Measurements from ENCODE around the gene PTH1R. TPM values are rescaled to one million over a fixed set of nuclear protein-coding genes. Genes with fewer than 3 reads are reported as not detected.
"Not testable (repeated sequence)": the region's sequence is repeated elsewhere in the genome, so short reads cannot be mapped to it uniquely, and the experiment has no call there.

Gene PTH1R
- total RNA-seq, 1 donor from 2014 or later: 11.8 TPM

DNA sequence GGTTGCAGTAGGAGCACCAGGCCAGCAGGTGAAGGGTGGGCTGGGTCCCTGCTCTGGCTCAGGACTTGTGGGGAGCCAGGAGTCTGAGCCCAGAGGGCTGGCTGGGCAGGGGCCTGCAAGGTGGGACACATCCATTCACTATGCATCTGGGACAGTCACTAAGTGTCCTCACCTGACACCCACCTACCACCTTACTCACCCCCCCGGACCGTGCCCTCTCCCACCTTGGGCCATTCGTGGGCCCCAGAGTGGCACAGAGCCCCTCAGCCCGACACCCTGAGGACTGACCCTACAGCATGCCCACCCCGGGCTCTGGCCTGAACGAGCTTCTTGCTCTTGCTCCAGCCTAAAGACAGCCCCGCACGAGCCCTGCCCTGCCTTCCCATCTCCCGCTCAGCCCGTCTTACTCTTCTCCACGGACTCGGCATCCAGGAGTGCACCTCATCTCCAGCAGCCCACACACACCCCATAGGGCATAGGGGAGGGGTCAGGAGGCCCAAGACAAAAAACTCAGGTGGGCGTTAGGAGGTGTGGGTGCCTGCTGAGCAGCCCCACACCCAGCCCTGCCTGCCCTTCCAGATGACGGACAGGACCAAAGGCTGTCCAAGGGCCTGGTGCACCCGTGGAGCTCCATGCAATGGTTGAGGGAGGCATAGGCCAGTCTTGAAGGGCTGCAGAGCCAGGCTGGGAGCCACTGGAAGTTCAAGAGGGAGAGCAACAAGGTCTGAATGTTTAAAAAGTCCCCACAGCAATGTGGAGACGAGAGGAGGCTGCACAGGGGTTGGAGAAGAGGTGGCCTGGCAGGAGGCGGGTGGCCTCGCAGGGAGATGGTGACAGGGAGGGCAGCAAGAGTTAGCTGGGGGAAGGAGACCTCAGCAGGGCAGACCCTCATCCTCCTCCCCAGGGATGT, 27.0 kb downstream of the PTH1R start:
- no peak for DNase-seq
- intact Hi-C loops (cut with DNase I): loop anchor here (5.0 kb wide), 1 partner anchor 197 kb away; no protein-coding TSS in a partner anchor
- ATAC-seq (ENCODE audit: poor library complexity): no peak

DNA sequence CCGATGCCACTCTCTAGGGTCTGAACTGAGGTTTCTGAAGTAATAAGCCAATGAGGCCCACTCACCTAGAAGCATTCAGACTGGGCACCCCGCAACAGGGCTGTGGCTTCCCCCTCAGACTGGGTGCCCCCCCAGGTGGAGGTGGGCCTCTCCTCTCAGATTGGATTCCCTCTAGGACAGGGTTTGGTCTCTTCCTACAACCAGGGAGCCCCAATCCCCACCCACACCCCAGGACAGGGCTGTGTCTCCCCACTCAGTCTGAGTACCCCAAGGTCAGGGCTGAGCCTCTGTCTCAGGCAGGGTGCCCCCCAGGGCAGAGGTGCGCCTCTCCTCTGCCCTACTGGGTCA, 27.7 kb downstream of the PTH1R start:
- DNase-seq: no peak
- ATAC-seq (ENCODE audit: poor library complexity): no peak
- intact Hi-C loops (cut with DNase I): loop anchor here (5.0 kb wide), 1 partner anchor 198 kb away; no protein-coding TSS in a partner anchor

DNA sequence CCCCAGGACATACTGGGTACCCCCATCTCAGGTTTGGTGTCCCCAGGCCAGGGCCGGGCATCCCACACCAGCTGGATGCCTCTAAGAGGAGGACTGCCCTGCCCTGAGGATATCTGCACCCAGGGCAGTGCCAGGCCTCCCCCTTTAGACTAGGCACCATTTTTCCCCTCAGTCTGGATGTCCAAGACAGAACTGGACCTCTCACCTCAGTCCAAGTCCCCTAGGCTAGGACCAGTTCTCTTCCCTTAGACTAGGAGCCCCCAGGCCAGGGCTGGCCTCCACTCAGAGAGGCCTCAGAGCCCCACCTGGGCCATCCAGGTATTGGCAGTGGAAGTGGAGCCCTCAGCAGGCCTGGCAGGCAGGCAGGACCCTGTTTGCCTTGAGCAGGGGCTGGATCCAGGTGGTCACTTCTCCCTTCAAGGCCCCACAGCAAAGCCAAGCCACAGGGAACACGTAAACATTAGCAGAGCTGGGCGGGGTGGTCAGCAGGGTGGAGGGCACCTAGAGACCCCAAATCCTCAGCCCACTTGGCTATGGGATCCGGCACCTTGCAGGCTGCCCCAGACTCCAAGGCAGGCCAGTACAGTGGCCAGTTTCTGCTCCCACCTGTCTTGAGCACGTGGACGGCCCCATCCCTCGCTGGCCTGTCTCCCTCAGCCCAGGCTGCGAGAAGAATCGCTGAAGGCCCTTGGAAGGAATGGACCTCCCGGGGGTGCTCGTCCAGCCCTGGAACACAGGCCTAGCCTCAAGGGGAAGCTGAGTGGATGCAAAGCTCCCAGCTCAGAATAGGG, 28.3 kb downstream of the PTH1R start:
- DNase-seq (no peak), ATAC-seq (ENCODE audit: poor library complexity) (no peak)
- intact Hi-C loops (cut with DNase I): loop anchor here (5.0 kb wide), 1 partner anchor 199 kb away; no protein-coding TSS in a partner anchor

DNA sequence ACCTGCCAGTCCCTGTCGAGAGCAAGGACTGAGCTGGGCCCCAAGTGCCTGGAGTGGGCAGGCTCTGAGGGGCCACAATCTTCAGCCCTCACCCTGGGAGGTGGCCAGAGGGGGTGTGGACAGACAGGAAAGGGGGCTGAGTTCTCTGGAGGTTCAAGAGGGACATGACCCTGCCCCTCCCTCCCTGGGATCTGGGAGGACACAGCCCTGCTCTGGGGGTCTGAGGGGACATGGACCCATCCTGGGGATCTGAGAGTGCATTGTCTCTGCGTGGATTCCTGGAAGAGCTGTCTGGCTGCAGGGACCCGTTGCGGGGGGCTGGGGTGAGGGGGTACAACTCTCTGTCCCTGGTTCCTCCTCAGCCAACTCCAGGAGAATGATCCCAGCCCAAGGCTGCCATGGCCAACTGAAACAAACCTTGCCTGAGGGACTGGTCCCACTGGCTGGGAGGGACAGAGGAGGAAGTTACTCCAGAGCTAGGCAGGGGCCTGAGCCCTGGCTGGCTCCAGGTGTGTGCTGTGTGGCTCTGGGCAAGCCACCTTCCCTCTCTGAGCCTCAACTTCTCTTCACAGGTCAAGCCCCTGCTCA, 29.0 kb downstream of the PTH1R start:
- no peak for DNase-seq
- intact Hi-C loops (cut with DNase I): loop anchor here (5.0 kb wide), 1 partner anchor 199 kb away; no protein-coding TSS in a partner anchor
- ATAC-seq (ENCODE audit: poor library complexity): no peak

DNA sequence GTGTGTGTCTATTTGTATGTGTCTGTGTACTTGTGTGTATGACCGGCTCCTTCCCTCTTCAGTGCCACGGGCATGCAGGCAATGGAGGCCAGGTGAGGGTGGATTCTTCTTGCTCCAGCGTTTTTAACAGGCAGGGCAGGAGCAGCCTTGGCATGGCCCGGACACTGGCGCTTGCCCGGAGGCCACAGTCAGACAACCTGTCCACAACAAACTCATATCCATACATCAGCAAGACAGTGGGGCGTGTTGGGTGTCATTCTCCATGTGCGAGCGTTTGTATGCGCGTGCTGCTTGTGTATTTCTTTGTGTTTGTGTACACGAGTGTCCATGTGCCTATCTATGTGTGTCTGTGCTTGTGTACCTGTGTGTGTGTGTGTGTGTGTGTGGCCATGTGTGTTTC, 29.8 kb downstream of the PTH1R start:
- intact Hi-C loops (cut with DNase I): loop anchor here (5.0 kb wide), 1 partner anchor 200 kb away; no protein-coding TSS in a partner anchor
- ATAC-seq (ENCODE audit: poor library complexity) (no peak), DNase-seq (no peak)

- intact Hi-C loops (cut with DNase I): loop anchor here (5.0 kb wide), 1 partner anchor 201 kb away; no protein-coding TSS in a partner anchor
- ATAC-seq (ENCODE audit: poor library complexity): no peak
- DNase-seq: no peak
These were observed 30.4 kb downstream of the PTH1R start for GRCh38 chr3:46907960-46908293.

DNA sequence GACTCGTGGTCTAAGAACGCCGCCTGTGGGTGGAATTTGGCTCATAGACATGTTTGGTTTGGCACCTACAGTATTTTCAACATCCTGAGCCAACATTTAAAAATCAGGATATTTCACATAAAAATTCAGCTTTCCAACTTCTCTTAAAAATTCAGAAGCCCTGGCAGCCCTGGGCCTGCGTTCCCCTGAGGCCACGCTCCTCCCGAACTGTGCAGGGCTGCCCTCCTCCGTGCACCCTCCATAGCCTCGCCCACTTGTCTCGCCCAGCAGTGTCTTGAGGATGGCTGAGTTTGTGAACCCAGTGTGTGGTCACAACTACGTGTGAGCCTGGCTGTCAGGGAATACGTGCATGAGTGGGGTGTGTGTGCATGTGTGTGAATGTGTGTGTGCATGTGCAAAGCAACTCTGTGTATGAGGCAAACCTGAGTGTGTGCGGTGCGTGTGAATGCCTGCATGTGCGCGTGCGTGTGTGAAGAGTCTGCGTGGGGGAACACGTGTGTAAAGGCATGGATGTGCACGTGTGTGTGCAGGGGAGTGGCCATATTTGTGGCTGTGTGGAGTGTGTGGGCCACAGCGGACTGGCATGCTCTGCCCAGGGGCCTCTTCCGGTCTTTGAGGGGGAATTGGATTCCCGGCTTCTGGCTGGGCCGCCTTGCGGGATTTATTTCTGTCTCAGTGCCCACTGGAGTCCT, 30.9 kb downstream of the PTH1R start:
- intact Hi-C loops (cut with DNase I): loop anchor here (5.0 kb wide), 1 partner anchor 201 kb away; no protein-coding TSS in a partner anchor
- DNase-seq: peak; percentile 72
- peak; percentile 28 for ATAC-seq (ENCODE audit: poor library complexity)

GRCh38 chr3:46908986-46909534, 31.5 kb downstream of the PTH1R start:
- DNase-seq: peak; percentile 37
- intact Hi-C loops (cut with DNase I): loop anchor here (5.0 kb wide), 1 partner anchor 202 kb away; no protein-coding TSS in a partner anchor
- no peak for ATAC-seq (ENCODE audit: poor library complexity)

DNA sequence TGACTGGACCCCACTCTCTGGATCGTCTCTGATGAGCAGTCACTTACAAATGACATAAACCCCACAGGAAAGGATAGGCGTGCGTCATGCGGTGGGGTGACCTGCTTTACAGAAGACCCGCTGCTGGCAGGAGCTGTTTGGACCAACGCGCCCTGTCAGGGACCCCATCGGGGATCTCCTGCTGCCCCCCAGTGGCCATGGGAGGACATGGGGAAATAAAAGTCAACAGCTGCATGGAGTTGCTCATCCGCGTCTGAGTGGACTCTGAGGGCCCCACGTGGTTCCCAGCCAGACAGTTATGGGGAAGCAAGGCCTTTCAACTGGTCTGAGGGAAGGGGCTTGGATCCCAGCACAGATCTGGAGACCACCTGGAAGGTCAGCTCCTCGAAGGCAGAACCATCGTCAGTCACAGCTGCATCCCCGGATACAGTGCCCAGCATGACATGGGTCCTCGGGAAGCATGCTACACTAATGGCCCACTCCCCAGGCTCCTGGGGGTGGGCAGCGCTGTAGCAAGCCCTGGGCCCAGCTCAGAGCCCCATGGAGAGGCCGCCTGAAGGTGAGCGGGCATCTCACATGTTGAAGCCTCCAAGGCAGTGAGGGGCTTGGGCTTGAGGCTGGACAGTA, 32.1 kb downstream of the PTH1R start:
- peak; percentile 86 for ATAC-seq (ENCODE audit: poor library complexity)
- peak; percentile 89 for DNase-seq
- intact Hi-C loops (cut with DNase I): loop anchor here (5.0 kb wide), 1 partner anchor 202 kb away; no protein-coding TSS in a partner anchor

DNA sequence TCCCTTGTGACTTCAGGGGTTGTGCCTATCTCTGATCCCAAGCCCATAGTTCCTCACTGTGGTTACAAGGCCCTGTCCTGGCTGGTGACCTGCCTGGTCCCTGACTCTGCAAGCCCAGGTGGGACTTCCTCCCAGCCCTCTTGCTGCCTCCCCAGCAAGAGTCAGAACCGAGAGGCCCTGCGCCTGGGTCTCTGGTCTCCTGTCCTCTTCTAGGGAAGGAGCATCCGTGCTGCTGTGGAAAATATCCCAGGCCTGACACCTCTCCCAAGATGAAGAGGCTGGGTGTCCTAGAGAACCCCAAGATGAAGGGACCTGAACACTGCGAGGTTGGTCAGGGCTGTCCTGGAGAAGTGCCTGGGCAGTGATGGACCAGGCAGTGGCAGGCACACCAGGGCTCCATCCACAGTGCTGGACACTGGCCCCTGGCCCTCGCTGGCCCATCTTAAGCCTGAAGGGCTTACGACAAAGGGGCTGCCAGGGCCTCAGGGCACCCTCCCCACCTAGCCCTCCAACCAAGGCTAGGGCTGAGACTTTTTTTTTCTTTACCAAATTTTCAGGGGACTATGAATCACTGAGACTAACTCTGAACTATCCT, 32.7 kb downstream of the PTH1R start:
- DNase-seq (peak; percentile 22), ATAC-seq (ENCODE audit: poor library complexity) (no peak)
- intact Hi-C loops (cut with DNase I): no loop called here

GRCh38 chr3:46910914-46911313, 33.4 kb downstream of the PTH1R start:
- intact Hi-C loops (cut with DNase I); ATAC-seq (ENCODE audit: poor library complexity): not testable (repeated sequence)
- peak; percentile 25 for DNase-seq

GRCh38 chr3:46912986-46913385, 35.5 kb downstream of the PTH1R start:
- intact Hi-C loops (cut with DNase I): no loop called here
- ATAC-seq (ENCODE audit: poor library complexity): no peak
- DNase-seq: no peak

GRCh38 chr3:46913644-46914043, 36.1 kb downstream of the PTH1R start:
- intact Hi-C loops (cut with DNase I): no loop called here
- peak; percentile 56 for ATAC-seq (ENCODE audit: poor library complexity)

DNA sequence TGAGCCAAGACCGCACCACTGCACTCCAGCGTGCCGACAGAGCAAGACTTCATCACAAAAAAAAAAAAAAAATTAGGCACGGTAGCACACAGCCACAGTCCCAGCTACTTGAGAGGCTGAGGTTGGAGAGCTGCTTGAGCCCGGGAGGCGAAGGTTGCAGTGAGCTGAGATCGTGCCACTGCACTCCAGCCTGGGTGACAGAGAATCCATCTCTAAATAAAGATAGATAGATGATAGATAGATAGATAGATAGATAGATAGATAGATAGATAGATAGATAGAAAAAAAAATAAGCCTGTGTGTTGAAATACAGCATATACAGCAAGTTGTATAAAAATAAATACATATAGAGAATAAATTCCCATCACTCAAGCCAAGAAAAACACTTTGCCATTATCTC, 37.3 kb downstream of the PTH1R start:
- intact Hi-C loops (cut with DNase I): no loop called here
- ATAC-seq (ENCODE audit: poor library complexity): no peak
- DNase-seq: no peak

More at GRCh38 chr3:46913644-46914043, 36.1 kb downstream of the PTH1R start:
- DNase-seq: peak; percentile 42

DNA sequence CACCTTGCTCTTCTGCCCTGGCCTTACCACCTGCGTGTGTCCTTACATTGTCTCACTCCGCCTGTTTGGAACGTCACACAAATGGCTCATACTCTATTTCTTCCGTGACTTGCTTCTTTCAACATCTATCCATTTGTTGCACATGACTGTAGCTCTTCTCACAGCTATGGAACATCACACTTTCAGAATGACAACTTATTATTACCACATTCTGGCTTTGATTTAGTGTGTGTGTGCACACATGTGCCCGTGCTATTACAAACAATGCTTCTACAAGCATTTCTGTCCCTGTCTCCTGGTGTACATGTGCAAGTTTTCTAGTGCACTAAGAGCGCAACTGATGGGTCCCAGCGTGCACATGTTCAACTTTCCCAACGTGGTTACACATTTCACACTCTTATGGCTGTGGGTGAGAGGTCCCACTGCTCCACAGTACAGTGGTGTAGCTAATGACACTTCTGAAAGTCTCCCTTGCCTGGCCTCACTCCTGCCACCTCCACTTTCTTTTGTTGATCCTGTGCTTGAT, 37.8 kb downstream of the PTH1R start:
- DNase-seq (no peak), ATAC-seq (ENCODE audit: poor library complexity) (no peak)
- intact Hi-C loops (cut with DNase I): no loop called here

DNA sequence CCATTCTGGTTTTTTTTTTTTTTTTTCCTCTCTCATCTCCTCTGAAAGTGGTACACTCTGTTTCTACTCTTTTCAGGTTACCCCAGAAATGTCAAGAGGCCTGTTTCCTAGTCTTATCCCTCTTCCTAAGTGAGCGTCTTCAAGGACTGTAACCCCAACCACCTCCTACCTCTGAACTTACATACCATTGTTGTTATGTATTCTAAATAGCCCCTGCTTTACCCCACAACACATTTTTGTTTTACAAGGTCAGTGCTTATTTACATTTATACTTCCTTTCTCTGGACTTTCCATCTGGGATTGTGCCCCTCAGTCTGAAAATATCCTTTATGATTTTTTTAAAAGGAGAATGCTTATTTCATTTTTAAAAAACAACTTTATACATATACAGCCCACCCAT, 38.8 kb downstream of the PTH1R start:
- intact Hi-C loops (cut with DNase I): no loop called here
- ATAC-seq (ENCODE audit: poor library complexity) (no peak), DNase-seq (no peak)

DNA sequence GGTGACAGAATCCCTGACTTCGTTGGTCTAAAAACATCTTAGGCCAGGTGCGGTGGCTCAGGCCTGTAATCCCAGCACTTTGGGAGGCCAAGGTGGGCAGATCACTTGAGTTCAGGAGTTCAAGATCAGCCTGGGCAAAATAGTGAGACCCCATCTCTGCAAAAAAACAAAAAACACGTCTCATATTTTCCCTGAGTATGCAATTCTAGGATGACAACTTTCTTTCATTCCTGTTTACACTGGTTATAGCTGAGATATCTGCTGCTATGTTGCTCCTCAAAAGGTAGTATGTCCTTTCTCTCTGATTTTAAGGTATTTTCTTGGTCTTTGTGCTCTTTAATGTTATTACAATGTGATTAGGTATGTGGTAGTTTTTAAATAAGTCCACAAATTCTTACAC, 39.3 kb downstream of the PTH1R start:
- no peak for ATAC-seq (ENCODE audit: poor library complexity)
- intact Hi-C loops (cut with DNase I): no loop called here
- DNase-seq: no peak
